ENCODE results near the gene CCDC3. TPM values are rescaled to one million over a fixed set of nuclear protein-coding genes. Genes with fewer than 3 reads are reported as not detected.

Gene CCDC3
- total RNA-seq, 1 donor from 2014 or later, result 0.09 TPM

DNA sequence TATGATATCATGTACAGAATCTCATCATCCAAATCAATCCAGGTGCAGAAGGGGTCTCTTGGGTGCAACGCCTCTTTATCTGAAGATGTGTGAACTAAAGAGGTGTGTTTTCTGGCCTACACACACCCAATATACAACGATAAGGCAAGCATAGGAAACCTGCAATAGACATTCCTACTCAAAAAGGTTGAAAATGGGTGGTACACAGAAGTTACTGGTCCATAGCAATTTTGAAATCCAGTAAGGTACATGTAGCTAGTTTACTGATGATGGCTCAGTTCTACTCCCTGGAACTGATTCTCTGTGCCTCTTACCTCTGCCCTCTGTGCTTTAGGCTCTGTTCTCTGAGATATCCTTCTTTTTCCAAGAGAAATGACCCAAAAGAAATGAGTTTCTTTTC is 22.2 kb upstream of the CCDC3 start:
- H3K4me3 Mint-ChIP-seq, result no peak overlapping the region
- intact Hi-C loops (cut with micrococcal nuclease), result no loop called here
- peaks cover 3% of the 10 kb centered on the region for H3K27me3 Mint-ChIP-seq
- peaks cover 14% of the 10 kb centered on the region for H3K9me3 Mint-ChIP-seq
- H3K27ac Mint-ChIP-seq, result no peak overlapping the region
- DNase-seq, result no peak
- H3K4me1 Mint-ChIP-seq, result no peaks in the 10 kb centered on the region
- H3K36me3 Mint-ChIP-seq (ENCODE audit: low read depth), result no peaks in the 10 kb centered on the region

GRCh38 chr10:13019280-13019679 is 17.8 kb upstream of the CCDC3 start:
- DNase-seq, result no peak
- H3K36me3 Mint-ChIP-seq (ENCODE audit: low read depth), result no peaks in the 10 kb centered on the region
- intact Hi-C loops (cut with micrococcal nuclease), result no loop called here
- H3K4me3 Mint-ChIP-seq, result no peak overlapping the region
- H3K27ac Mint-ChIP-seq, result no peak overlapping the region
- no peaks in the 10 kb centered on the region for H3K4me1 Mint-ChIP-seq
- H3K27me3 Mint-ChIP-seq, result peaks cover 4% of the 10 kb centered on the region
- peaks cover 3% of the 10 kb centered on the region for H3K9me3 Mint-ChIP-seq

GRCh38 chr10:13018171-13018570 is 16.7 kb upstream of the CCDC3 start:
- H3K27ac Mint-ChIP-seq, result no peak overlapping the region

GRCh38 chr10:13016886-13017285 is 15.4 kb upstream of the CCDC3 start:
- Mint-ChIP-seq H3K36me3 (ENCODE audit: low read depth) (no peaks in the 10 kb centered on the region), H3K9me3 (no peaks in the 10 kb centered on the region), H3K27me3 (peaks cover 6% of the 10 kb centered on the region), H3K27ac (no peak overlapping the region), H3K4me3 (no peak overlapping the region), H3K4me1 (no peaks in the 10 kb centered on the region)
- intact Hi-C loops (cut with micrococcal nuclease), result no loop called here
- DNase-seq, result no peak

More at GRCh38 chr10:13018171-13018570, 16.7 kb upstream of the CCDC3 start:
- intact Hi-C loops (cut with micrococcal nuclease), result no loop called here
- peaks cover 7% of the 10 kb centered on the region for H3K27me3 Mint-ChIP-seq
- no peak overlapping the region for H3K4me3 Mint-ChIP-seq
- DNase-seq, result no peak
- no peaks in the 10 kb centered on the region for H3K36me3 Mint-ChIP-seq (ENCODE audit: low read depth)
- H3K9me3 Mint-ChIP-seq, result peaks cover 3% of the 10 kb centered on the region
- H3K4me1 Mint-ChIP-seq, result no peaks in the 10 kb centered on the region

- DNase-seq, result no peak
- Mint-ChIP-seq H3K4me3 (no peak overlapping the region), H3K27me3 (peaks cover 5% of the 10 kb centered on the region), H3K27ac (no peak overlapping the region), H3K36me3 (ENCODE audit: low read depth) (no peaks in the 10 kb centered on the region), H3K9me3 (no peaks in the 10 kb centered on the region), H3K4me1 (no peaks in the 10 kb centered on the region)
- intact Hi-C loops (cut with micrococcal nuclease), result no loop called here
Measured at GRCh38 chr10:13016426-13016825, 14.9 kb upstream of the CCDC3 start.

- Mint-ChIP-seq H3K4me3 (no peak overlapping the region), H3K27ac (no peak overlapping the region), H3K36me3 (ENCODE audit: low read depth) (no peaks in the 10 kb centered on the region), H3K4me1 (peaks cover 3% of the 10 kb centered on the region), H3K27me3 (peaks cover 39% of the 10 kb centered on the region), H3K9me3 (peaks cover 3% of the 10 kb centered on the region)
- intact Hi-C loops (cut with micrococcal nuclease), result no loop called here
- DNase-seq, result no peak
Measured at GRCh38 chr10:13006037-13006436, 4.5 kb upstream of the CCDC3 start.

- Mint-ChIP-seq H3K4me3 (no peak overlapping the region), H3K27me3 (peaks cover 54% of the 10 kb centered on the region), H3K36me3 (ENCODE audit: low read depth) (no peaks in the 10 kb centered on the region), H3K9me3 (peaks cover 3% of the 10 kb centered on the region), H3K4me1 (peaks cover 3% of the 10 kb centered on the region), H3K27ac (no peak overlapping the region)
- intact Hi-C loops (cut with micrococcal nuclease), result no loop called here
- DNase-seq, result no peak
Measured at GRCh38 chr10:13003759-13004158, 2.2 kb upstream of the CCDC3 start.

- peaks cover 3% of the 10 kb centered on the region for H3K4me1 Mint-ChIP-seq
- no peak overlapping the region for H3K27ac Mint-ChIP-seq
- H3K36me3 Mint-ChIP-seq (ENCODE audit: low read depth), result no peaks in the 10 kb centered on the region
- DNase-seq, result no peak
- H3K9me3 Mint-ChIP-seq, result no peaks in the 10 kb centered on the region
- H3K4me3 Mint-ChIP-seq, result no peak overlapping the region
- peaks cover 48% of the 10 kb centered on the region for H3K27me3 Mint-ChIP-seq
- intact Hi-C loops (cut with micrococcal nuclease), result no loop called here
Measured at GRCh38 chr10:13003004-13003403, 1.5 kb upstream of the CCDC3 start.

- Mint-ChIP-seq H3K4me1 (peaks cover 3% of the 10 kb centered on the region), H3K9me3 (no peaks in the 10 kb centered on the region), H3K27ac (no peak overlapping the region), H3K36me3 (ENCODE audit: low read depth) (no peaks in the 10 kb centered on the region), H3K27me3 (peaks cover 47% of the 10 kb centered on the region), H3K4me3 (no peak overlapping the region)
- no peak for DNase-seq
- intact Hi-C loops (cut with micrococcal nuclease), result no loop called here
Measured at GRCh38 chr10:13001887-13002212, 337 bp upstream of the CCDC3 start.

DNA sequence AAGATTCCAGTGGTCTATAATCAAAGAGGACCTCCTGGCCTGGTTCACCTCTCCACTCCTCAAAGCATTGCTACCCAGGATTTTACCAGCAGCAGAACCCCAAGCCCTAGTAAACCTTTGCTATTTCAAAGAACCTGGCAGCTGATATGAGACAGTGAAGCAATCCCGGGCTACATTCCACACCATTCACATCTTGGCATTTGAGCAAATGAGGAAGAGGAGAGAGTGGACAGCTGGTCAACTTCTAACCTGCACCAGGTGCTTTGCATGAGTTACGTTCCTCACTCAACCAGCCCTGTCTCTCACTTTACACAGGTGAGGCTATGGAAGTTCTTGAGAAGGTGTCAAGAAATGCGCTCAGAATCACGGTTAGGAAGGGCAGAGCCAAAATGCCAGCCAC is 1.1 kb downstream of the CCDC3 start:
- no peaks in the 10 kb centered on the region for H3K36me3 Mint-ChIP-seq (ENCODE audit: low read depth)
- H3K27me3 Mint-ChIP-seq, result peaks cover 49% of the 10 kb centered on the region
- peaks cover 3% of the 10 kb centered on the region for H3K4me1 Mint-ChIP-seq
- intact Hi-C loops (cut with micrococcal nuclease), result no loop called here
- no peak for DNase-seq
- H3K4me3 Mint-ChIP-seq, result peak overlapping the region; percentile 58
- no peak overlapping the region for H3K27ac Mint-ChIP-seq
- no peaks in the 10 kb centered on the region for H3K9me3 Mint-ChIP-seq

DNA sequence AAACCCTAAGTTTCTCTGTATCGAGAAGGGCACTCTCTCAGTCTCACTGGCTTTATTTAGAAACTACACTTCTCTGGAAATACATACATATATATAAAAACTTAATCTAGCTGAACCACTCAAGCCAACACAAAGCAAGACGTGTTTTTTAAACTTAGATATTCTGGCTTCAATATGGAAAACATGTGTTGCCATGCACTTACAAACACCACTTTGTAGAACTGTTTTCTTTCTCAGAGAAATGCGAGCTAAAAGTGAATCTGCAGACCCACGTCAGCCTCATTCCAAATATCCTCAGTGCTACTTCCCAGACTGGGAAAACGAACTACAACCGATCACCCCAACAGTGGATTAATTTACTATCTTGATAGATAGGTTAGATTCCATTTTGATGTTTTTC is 1.7 kb downstream of the CCDC3 start:
- Mint-ChIP-seq H3K4me3 (no peak overlapping the region), H3K9me3 (no peaks in the 10 kb centered on the region), H3K4me1 (peaks cover 3% of the 10 kb centered on the region), H3K27ac (no peak overlapping the region), H3K27me3 (peaks cover 46% of the 10 kb centered on the region), H3K36me3 (ENCODE audit: low read depth) (no peaks in the 10 kb centered on the region)
- DNase-seq, result no peak
- intact Hi-C loops (cut with micrococcal nuclease), result no loop called here

- Mint-ChIP-seq H3K27ac (no peak overlapping the region), H3K27me3 (peaks cover 22% of the 10 kb centered on the region), H3K4me3 (no peak overlapping the region), H3K36me3 (ENCODE audit: low read depth) (no peaks in the 10 kb centered on the region), H3K9me3 (no peaks in the 10 kb centered on the region), H3K4me1 (no peaks in the 10 kb centered on the region)
- intact Hi-C loops (cut with micrococcal nuclease), result no loop called here
- DNase-seq, result no peak
Measured at GRCh38 chr10:12995425-12995861, 6.1 kb downstream of the CCDC3 start.

- peaks cover 13% of the 10 kb centered on the region for H3K27me3 Mint-ChIP-seq
- H3K4me1 Mint-ChIP-seq, result no peaks in the 10 kb centered on the region
- no peaks in the 10 kb centered on the region for H3K9me3 Mint-ChIP-seq
- no peaks in the 10 kb centered on the region for H3K36me3 Mint-ChIP-seq (ENCODE audit: low read depth)
- no peak overlapping the region for H3K4me3 Mint-ChIP-seq
- no peak for DNase-seq
- H3K27ac Mint-ChIP-seq, result no peak overlapping the region
- intact Hi-C loops (cut with micrococcal nuclease), result no loop called here
Measured at GRCh38 chr10:12993595-12993994, 7.9 kb downstream of the CCDC3 start.

DNA sequence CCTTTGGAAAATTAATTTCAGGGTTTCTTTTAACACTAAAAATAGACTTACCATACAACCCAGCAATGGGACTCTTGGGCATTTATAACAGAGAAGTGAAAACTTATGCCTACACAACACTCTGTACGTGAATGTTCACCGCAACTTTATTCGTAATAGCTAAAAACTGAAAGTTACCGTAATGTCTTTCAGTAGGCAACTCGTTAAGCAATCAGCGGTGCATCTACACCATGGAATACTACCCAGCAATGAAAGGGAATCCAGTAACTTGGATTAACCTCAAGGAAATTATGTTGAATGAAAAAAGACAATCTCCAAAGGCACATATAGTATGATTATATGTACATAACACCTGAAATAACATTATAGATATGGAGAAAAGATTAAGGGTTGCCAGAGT is 16.2 kb downstream of the CCDC3 start:
- Mint-ChIP-seq H3K4me1 (no peaks in the 10 kb centered on the region), H3K27ac (no peak overlapping the region), H3K36me3 (ENCODE audit: low read depth) (no peaks in the 10 kb centered on the region), H3K9me3 (no peaks in the 10 kb centered on the region), H3K27me3 (no peaks in the 10 kb centered on the region), H3K4me3 (no peak overlapping the region)
- intact Hi-C loops (cut with micrococcal nuclease), result no loop called here
- DNase-seq, result no peak

DNA sequence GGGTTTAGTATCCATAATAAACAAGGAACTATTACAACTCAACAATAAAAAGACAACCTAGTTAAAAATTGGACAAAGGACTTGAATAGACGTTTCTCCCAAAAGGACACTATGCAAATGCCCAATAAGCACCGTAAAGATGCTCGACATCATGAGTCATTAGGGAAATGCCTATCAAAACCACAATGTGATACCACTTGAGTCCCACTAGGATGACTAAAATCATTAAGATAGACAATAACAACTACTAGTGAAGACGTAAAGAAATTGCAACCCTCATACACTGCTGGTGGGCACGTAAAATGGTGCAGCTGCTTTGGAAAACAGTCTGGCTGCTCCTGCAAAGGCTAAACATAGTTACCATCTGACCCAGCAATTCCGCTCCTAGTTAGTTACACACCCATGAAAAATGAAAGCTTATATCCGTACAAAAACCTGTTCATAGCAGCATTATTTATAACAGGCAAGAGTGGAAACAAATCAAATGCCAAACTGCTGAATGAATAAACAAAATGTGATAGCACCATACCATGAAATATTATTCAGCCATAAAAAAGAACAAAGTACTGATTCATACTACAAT is 17.3 kb downstream of the CCDC3 start:
- H3K4me1 Mint-ChIP-seq, result no peaks in the 10 kb centered on the region
- no peaks in the 10 kb centered on the region for H3K36me3 Mint-ChIP-seq (ENCODE audit: low read depth)
- no peak overlapping the region for H3K27ac Mint-ChIP-seq
- H3K9me3 Mint-ChIP-seq, result no peaks in the 10 kb centered on the region
- DNase-seq, result no peak
- intact Hi-C loops (cut with micrococcal nuclease), result no loop called here
- no peaks in the 10 kb centered on the region for H3K27me3 Mint-ChIP-seq
- H3K4me3 Mint-ChIP-seq, result no peak overlapping the region
